Calu3 (cell line): ENCODE data around the gene SEMA6B. TPM values are rescaled to one million over a fixed set of nuclear protein-coding genes. Genes with fewer than 3 reads are reported as not detected.

ENCODE experiments used
- BruUV-seq: library from RNA; stranded (reverse); fragments of 400-500 nt; replicated peaks from 2 replicates; lab custom pipeline; 2021; lab: Mats Ljungman, UMichigan
- CTCF ChIA-PET: fragments of 300-600 bp; sonication (Branson Sonifier 250); formaldehyde crosslinking; loops from one replicate; lab custom pipeline; 2022; ENCODE audit warnings: antibody characterized with exemption; lab: Charles Lee
- DNase-seq: peaks from one replicate; pipeline ENCODE4 v3.0.0; 2022
- H3K27ac Mint-ChIP-seq: one replicate; pipeline ENCODE4 v1.8.0; 2022; ENCODE audit warnings: mixed read lengths; ENCODE audit not compliant: unreplicated experiment
- H3K27me3 Mint-ChIP-seq: one replicate; pipeline ENCODE4 v1.8.0; 2022; ENCODE audit warnings: mixed read lengths; ENCODE audit not compliant: unreplicated experiment
- H3K36me3 Mint-ChIP-seq: one replicate; pipeline ENCODE4 v1.8.0; 2022; ENCODE audit warnings: mild to moderate bottlenecking, moderate library complexity, mixed read lengths; ENCODE audit not compliant: insufficient read depth, unreplicated experiment
- H3K4me1 Mint-ChIP-seq: one replicate; pipeline ENCODE4 v1.8.0; 2022; ENCODE audit warnings: mild to moderate bottlenecking, low read depth, mixed read lengths; ENCODE audit not compliant: unreplicated experiment
- H3K4me3 Mint-ChIP-seq: one replicate; pipeline ENCODE4 v1.8.0; 2022; ENCODE audit warnings: mild to moderate bottlenecking, low read depth, moderate library complexity, mixed read lengths; ENCODE audit not compliant: unreplicated experiment
- H3K9me3 Mint-ChIP-seq: one replicate; pipeline ENCODE4 v1.8.0; 2022; ENCODE audit warnings: low read depth, mixed read lengths; ENCODE audit not compliant: unreplicated experiment
- intact Hi-C: fragments of 100-400 bp; cut with micrococcal nuclease; formaldehyde crosslinking; loops from one replicate; pipeline ENCODE4 v1.10.0; 2022; ENCODE audit not compliant: unreplicated experiment
- total RNA-seq: library from RNA; stranded (reverse); gene quantifications from 2 replicates; pipeline ENCODE4 v1.2.3, GENCODE V29; 2022
- TF ChIP-seq, protein P1 (sequence below): fragments of 200-600 bp; IDR thresholded peaks from one replicate; pipeline ENCODE4 v1.8.0; 2022; ENCODE audit warnings: antibody characterized with exemption; ENCODE audit not compliant: unreplicated experiment

Gene SEMA6B
- total RNA-seq, 1 experiment from 2014 or later: 0.21 TPM

DNA sequence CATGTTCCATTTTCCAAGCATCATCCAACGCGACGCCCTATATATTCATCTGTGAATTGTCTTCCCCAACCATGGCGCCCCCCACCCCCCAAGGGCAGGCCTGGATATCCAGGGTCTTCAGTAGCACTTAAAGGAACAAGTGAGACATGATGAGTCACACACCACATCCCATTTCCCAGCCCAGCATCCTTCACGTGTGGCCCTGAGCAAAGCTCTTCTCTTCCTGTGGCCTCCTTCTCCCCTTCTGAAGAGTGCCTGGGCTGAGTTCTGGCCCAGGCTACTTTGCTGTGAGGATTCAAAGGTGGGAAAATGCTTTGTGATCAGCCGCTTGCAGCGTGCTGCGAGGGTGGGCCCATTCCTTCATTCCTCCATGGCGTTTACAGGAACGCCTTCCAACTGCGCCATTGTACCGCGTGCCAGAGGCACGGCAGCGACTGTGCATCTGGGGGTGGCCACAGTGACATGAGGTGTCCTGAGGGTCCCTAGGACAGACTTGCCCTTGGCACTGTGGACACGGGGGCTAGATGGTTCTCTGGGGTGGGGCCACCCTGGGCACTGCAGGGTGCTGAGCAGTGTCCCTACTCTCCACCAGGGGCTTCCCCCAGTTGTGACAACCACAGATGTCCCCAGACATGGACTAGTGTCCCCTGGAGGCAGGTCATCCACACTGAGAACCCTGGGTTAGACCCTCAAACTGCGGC lies 52.9 kb downstream of the SEMA6B start:
- CTCF ChIA-PET: no interaction called here
- TF ChIP-seq, protein P1, sequence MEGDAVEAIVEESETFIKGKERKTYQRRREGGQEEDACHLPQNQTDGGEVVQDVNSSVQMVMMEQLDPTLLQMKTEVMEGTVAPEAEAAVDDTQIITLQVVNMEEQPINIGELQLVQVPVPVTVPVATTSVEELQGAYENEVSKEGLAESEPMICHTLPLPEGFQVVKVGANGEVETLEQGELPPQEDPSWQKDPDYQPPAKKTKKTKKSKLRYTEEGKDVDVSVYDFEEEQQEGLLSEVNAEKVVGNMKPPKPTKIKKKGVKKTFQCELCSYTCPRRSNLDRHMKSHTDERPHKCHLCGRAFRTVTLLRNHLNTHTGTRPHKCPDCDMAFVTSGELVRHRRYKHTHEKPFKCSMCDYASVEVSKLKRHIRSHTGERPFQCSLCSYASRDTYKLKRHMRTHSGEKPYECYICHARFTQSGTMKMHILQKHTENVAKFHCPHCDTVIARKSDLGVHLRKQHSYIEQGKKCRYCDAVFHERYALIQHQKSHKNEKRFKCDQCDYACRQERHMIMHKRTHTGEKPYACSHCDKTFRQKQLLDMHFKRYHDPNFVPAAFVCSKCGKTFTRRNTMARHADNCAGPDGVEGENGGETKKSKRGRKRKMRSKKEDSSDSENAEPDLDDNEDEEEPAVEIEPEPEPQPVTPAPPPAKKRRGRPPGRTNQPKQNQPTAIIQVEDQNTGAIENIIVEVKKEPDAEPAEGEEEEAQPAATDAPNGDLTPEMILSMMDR: no peak
- Mint-ChIP-seq H3K4me3 (no peak overlapping the region), H3K9me3 (no peaks in the 10 kb centered on the region), H3K27ac (no peak overlapping the region), H3K36me3 (peaks cover 22% of the 10 kb centered on the region), H3K27me3 (no peaks in the 10 kb centered on the region), H3K4me1 (no peaks in the 10 kb centered on the region)
- intact Hi-C loops: no loop called here
- no peak for DNase-seq
- BruUV-seq: no TSS peak

DNA sequence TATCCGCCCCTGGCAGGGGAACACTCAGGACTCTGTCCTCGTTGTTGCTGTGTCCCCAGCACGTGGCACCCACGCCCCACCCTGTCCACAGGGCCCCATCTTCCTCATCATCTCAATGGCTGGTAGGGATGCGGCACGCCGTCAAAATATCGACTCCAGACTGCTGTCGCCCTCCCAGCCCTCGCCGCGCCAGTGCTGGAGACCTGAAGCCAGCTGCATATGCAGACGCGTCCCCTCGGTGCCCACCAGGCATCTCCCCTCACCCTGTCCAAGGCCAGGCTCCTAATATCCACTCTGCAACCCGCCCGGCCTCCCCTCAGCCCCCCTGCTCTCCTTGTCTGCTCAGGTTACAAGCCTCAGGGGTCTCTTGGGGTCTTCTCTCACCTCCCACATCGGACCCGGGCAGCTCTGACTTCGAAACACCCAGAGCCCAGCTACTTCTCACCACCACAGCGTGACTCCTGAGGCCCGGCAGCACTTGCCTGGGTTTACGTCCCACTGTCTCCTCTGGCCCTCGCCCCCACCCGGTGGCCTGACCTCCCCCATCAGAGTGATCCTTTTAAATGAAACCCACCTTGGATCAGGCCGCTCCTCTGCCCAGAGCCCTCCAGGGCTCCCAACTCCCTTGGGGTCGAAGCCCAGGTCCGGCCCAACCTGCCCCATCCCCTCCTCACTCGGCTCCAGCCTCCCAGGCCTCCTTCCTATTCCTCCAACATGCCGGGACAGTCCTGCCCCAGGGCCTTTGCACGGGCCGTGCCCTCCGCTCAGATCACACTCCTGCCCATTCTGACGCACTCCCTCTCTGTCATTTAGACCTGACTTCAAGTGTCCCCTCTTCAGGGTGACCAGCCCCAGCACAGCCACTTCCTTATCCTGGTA lies 53.7 kb downstream of the SEMA6B start:
- TF ChIP-seq, protein P1: no peak
- no peak for DNase-seq
- CTCF ChIA-PET: no interaction called here
- Mint-ChIP-seq H3K27ac (no peak overlapping the region), H3K27me3 (no peaks in the 10 kb centered on the region), H3K4me3 (no peak overlapping the region), H3K36me3 (peaks cover 25% of the 10 kb centered on the region), H3K9me3 (no peaks in the 10 kb centered on the region), H3K4me1 (no peaks in the 10 kb centered on the region)
- intact Hi-C loops: no loop called here
- no TSS peak for BruUV-seq

DNA sequence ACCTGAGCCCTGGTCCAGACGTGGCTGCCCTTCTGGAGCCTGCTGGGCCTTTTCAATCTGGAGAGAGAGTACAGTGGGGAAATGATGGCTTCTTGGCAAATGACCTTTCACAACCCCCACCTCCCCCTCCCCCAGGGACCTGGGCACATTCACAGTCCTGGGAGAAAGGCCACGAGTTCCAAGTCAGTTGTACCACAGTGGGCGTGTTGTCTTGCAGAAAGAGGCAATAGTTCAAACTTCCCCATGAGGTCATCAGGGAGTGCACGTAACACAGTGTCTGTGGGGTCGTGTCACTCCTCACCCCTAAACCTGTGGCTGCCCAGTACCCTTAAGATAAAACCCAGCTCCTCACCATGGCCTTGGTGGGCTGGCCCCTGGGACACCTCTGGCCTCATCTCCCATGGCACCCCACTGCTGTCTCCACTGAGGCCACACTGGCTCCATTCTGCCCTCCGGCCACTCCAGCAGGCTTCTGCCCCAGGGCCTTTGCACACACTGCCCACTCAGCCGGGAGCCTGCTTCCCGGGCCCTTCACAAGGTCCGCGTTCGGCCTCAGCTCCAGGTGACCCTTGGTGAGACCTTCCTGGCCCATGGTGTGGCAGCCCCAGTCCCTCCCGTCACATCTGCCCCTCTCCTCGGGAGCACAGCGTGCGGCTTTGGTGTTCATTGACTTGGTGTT lies 54.5 kb downstream of the SEMA6B start:
- DNase-seq: no peak
- Mint-ChIP-seq H3K27me3 (no peaks in the 10 kb centered on the region), H3K4me1 (no peaks in the 10 kb centered on the region), H3K27ac (no peak overlapping the region), H3K36me3 (peaks cover 26% of the 10 kb centered on the region), H3K4me3 (no peak overlapping the region), H3K9me3 (no peaks in the 10 kb centered on the region)
- intact Hi-C loops: no loop called here
- no TSS peak for BruUV-seq
- CTCF ChIA-PET: no interaction called here
- TF ChIP-seq, protein P1: no peak

DNA sequence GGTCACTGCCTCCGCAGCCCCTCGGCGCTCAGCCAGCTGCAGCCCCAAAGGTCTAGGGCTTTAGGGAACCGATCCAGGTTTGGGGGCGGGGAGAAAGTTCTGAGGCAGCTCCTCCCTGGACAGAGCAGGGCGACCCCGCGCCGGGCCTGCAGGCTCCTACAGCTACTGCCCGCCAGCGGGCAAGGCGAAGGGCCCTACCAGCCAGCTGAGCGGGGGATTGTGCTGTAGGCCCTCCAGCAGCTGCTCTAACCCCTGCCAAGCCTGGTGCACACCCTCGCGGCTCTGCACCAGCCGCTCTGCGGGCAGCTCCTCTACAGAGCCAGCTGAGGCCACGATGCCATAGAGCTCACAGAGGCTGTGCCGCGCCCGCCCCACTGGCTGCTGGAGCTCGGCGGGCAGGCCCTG lies 55.2 kb downstream of the SEMA6B start:
- H3K4me3 Mint-ChIP-seq: no peak overlapping the region
- DNase-seq: no peak
- no peaks in the 10 kb centered on the region for H3K27me3 Mint-ChIP-seq
- BruUV-seq: no TSS peak
- TF ChIP-seq, protein P1: no peak
- intact Hi-C loops: no loop called here
- H3K36me3 Mint-ChIP-seq: peaks cover 34% of the 10 kb centered on the region
- no peaks in the 10 kb centered on the region for H3K4me1 Mint-ChIP-seq
- no peaks in the 10 kb centered on the region for H3K9me3 Mint-ChIP-seq
- no peak overlapping the region for H3K27ac Mint-ChIP-seq
- CTCF ChIA-PET: no interaction called here
